Smooth muscle cell of the brain vasculature (primary cell): Measurements from ENCODE around the gene RABL6.
A peak's percentile ranks its signal among the peaks of the same experiment; 100 is the strongest.
"Not testable (repeated sequence)": the region's sequence is repeated elsewhere in the genome, so short reads cannot be mapped to it uniquely, and the experiment has no call there.

Experiments
- DNase-seq: peaks from one replicate; pipeline ENCODE4 v3.0.0-alpha.2; 2012; ENCODE audit warnings: low read depth, low spot score

The RABL6 gene

GRCh38 chr9:136807281-136808074 lies at the start of gene RABL6:
TSS of gene RABL6 (plus strand) at chr9:136807948. CDS start at chr9:136808197, 249 bp downstream.
- DNase-seq: peak; percentile 41

GRCh38 chr9:136759001-136759400 lies 48.7 kb upstream of the RABL6 start:
- DNase-seq: no peak

- no peak for DNase-seq
Measured at GRCh38 chr9:136759436-136760325, 48.1 kb upstream of the RABL6 start.

GRCh38 chr9:136760424-136760823 lies 47.3 kb upstream of the RABL6 start:
- no peak for DNase-seq

GRCh38 chr9:136760834-136761544 lies 46.8 kb upstream of the RABL6 start:
- DNase-seq: peak; percentile 21

- no peak for DNase-seq
Measured at GRCh38 chr9:136761545-136761981, 46.2 kb upstream of the RABL6 start.

GRCh38 chr9:136762221-136762691 lies 45.5 kb upstream of the RABL6 start:
- DNase-seq: no peak

GRCh38 chr9:136762915-136763648 lies 44.7 kb upstream of the RABL6 start:
- DNase-seq: no peak

GRCh38 chr9:136763649-136764035 lies 44.1 kb upstream of the RABL6 start:
- no peak for DNase-seq

- no peak for DNase-seq
Measured at GRCh38 chr9:136764301-136764891, 43.4 kb upstream of the RABL6 start, which contains the start of gene LCN15. TSS of gene LCN15 (minus strand) at chr9:136764518. CDS start at chr9:136764488, 30 bp downstream.

- DNase-seq: no peak
Measured at GRCh38 chr9:136765041-136765440, 42.7 kb upstream of the RABL6 start.

- not testable (repeated sequence) for DNase-seq
Measured at GRCh38 chr9:136765745-136766409, 41.9 kb upstream of the RABL6 start.

- not testable (repeated sequence) for DNase-seq
Measured at GRCh38 chr9:136766410-136767120, 41.2 kb upstream of the RABL6 start.

- no peak for DNase-seq
Measured at GRCh38 chr9:136769710-136770191, 38.0 kb upstream of the RABL6 start.

- DNase-seq: no peak
Measured at GRCh38 chr9:136771907-136772415, 35.8 kb upstream of the RABL6 start.

GRCh38 chr9:136773386-136774044 lies 34.2 kb upstream of the RABL6 start:
- no peak for DNase-seq

GRCh38 chr9:136774416-136775045 lies 33.2 kb upstream of the RABL6 start:
- no peak for DNase-seq

GRCh38 chr9:136775191-136775590 lies 32.6 kb upstream of the RABL6 start:
- DNase-seq: no peak
